GM12878 (cell line): Measurements from ENCODE around the gene TNFAIP8L3. TPM values are rescaled to one million over a fixed set of nuclear protein-coding genes. Genes with fewer than 3 reads are reported as not detected.

Experiments used
- ATAC-seq: fragments of 200-7000 bp; cut with Tn5 transposase; 3 replicates; pipeline ENCODE4 v1.9.1; 2020; ENCODE audit warnings: mild to moderate bottlenecking, moderate library complexity
- BruUV-seq: library from RNA; stranded (reverse); fragments of 400-500 nt; replicated peaks from 2 replicates; lab custom pipeline; 2021; lab: Mats Ljungman, UMichigan
- CTCF ChIA-PET: fragments of 300-600 bp; sonication (Branson Sonifier 250); formaldehyde crosslinking; extraction: SDS; loops from one replicate; lab custom pipeline; 2021; ENCODE audit warnings: inconsistent platforms; lab: Yijun Ruan, JAX
- POLR2A ChIA-PET: fragments of 350-600 bp; formaldehyde crosslinking; extraction: SDS; loops from one replicate; lab custom pipeline; 2021; ENCODE audit warnings: inconsistent platforms; lab: Charles Lee
- RAD21 ChIA-PET: fragments of 300-600 bp; sonication (Branson Sonifier 250); formaldehyde crosslinking; loops from one replicate; lab custom pipeline; 2023; ENCODE audit warnings: antibody characterized with exemption; ENCODE audit not compliant: unreplicated experiment; lab: Charles Lee
- SMC1A ChIA-PET: fragments of 300-600 bp; sonication (Branson Sonifier 250); formaldehyde crosslinking; loops from one replicate; lab custom pipeline; 2023; ENCODE audit not compliant: unreplicated experiment, uncharacterized antibody; lab: Charles Lee
- DNase-seq: peaks from one replicate; pipeline ENCODE4 v3.0.0-alpha.2; 2011; ENCODE audit warnings: low read depth, low spot score
- FAIRE-seq: peaks from 3 replicates; lab custom pipeline; 2011; peaks lifted over from hg19 to GRCh38; lab: Jason Lieb, UNC
- H2AFZ ChIP-seq: 2 replicates; pipeline ENCODE4 v1.6.0; 2011; ENCODE audit warnings: low read depth, low read length, control low read depth; ENCODE audit not compliant: control insufficient read depth
- H3K27ac ChIP-seq: 2 replicates; pipeline ENCODE4 v1.5.1; 2011; ENCODE audit warnings: control low read depth; ENCODE audit not compliant: control insufficient read depth, insufficient read depth
- H3K27me3 ChIP-seq, 2 experiments: replicated peaks in 1 of 2; 2 replicates each; pipeline versions ENCODE4 v1.6.0 to v1.6.1; 2011; ENCODE audit warnings: low read length in 1 of 2; ENCODE audit not compliant: control insufficient read depth in 2 of 2, insufficient read depth in 2 of 2
- H3K36me3 ChIP-seq, 2 experiments: 2 replicates each; pipeline ENCODE4 v1.5.1; 2011; ENCODE audit warnings: low read length in 1 of 2; ENCODE audit not compliant: control insufficient read depth in 2 of 2, insufficient read depth in 2 of 2
- H3K4me1 ChIP-seq: 2 replicates; pipeline ENCODE4 v1.6.1; 2011; ENCODE audit warnings: mild to moderate bottlenecking, low read length, moderate library complexity, mixed read lengths; ENCODE audit not compliant: control insufficient read depth, insufficient read depth
- H3K4me2 ChIP-seq: 2 replicates; pipeline ENCODE4 v1.6.0; 2011; ENCODE audit warnings: control low read depth; ENCODE audit not compliant: control insufficient read depth, insufficient read depth
- H3K4me3 ChIP-seq: fragments of 200-600 bp; sonication (generic); 2 replicates; pipeline ENCODE4 v1.5.1; 2016
- H3K79me2 ChIP-seq: 2 replicates; pipeline ENCODE4 v1.6.0; 2011; ENCODE audit warnings: low read length; ENCODE audit not compliant: control insufficient read depth, insufficient read depth
- H3K9ac ChIP-seq: 2 replicates; pipeline ENCODE4 v1.8.0; 2011; ENCODE audit warnings: low read length, control low read depth, mixed read lengths; ENCODE audit not compliant: control insufficient read depth, insufficient read depth
- H3K9me3 ChIP-seq: replicated peaks from 3 replicates; pipeline ENCODE4 v1.5.1; 2011; ENCODE audit warnings: mild to moderate bottlenecking, low read length; ENCODE audit not compliant: control insufficient read depth, insufficient read depth
- H4K20me1 ChIP-seq: 2 replicates; pipeline ENCODE4 v1.6.0; 2011; ENCODE audit not compliant: control insufficient read depth, insufficient read depth
- CBFB ChIP-seq: IDR thresholded peaks from 2 replicates; pipeline ENCODE4 v1.6.1; 2016; ENCODE audit warnings: antibody characterized with exemption, low read depth
- CBX3 ChIP-seq: fragments of 200-600 bp; sonication (generic); IDR thresholded peaks from 2 replicates; pipeline ENCODE4 v1.6.1; 2016; ENCODE audit warnings: low read depth, borderline replicate concordance
- CEBPB ChIP-seq, 2 experiments: fragments of 150-350 bp in 1 of 2; IDR thresholded peaks; 2 replicates each; pipeline ENCODE4 v1.6.1; 2012 to 2014; ENCODE audit warnings: low read depth in 2 of 2, low read length in 2 of 2, borderline replicate concordance in 1 of 2, inconsistent platforms in 1 of 2
- CREM ChIP-seq: IDR thresholded peaks from 2 replicates; pipeline ENCODE4 v1.6.1; 2014; ENCODE audit warnings: antibody characterized with exemption, low read depth
- FOXM1 ChIP-seq: IDR thresholded peaks from 2 replicates; pipeline ENCODE4 v1.6.1; 2012; ENCODE audit warnings: low read depth, mild to moderate bottlenecking, inconsistent platforms, low read length, moderate library complexity
- IKZF2 ChIP-seq, 2 experiments: fragments of 450-650 bp; IDR thresholded peaks; 2 replicates each; pipeline ENCODE4 v1.6.1; 2017; ENCODE audit warnings: mild to moderate bottlenecking in 2 of 2, moderate library complexity in 2 of 2
- IRF4 ChIP-seq: IDR thresholded peaks from 2 replicates; pipeline ENCODE4 v1.6.1; 2011; ENCODE audit warnings: low read depth, low read length
- JUNB ChIP-seq: IDR thresholded peaks from 2 replicates; pipeline ENCODE4 v1.6.1; 2016; ENCODE audit warnings: antibody characterized with exemption, mild to moderate bottlenecking
- PKNOX1 ChIP-seq: fragments of 450-650 bp; IDR thresholded peaks from 2 replicates; pipeline ENCODE4 v1.6.1; 2016; ENCODE audit warnings: mild to moderate bottlenecking
- PML ChIP-seq: IDR thresholded peaks from 2 replicates; pipeline ENCODE4 v1.6.1; 2012; ENCODE audit warnings: low read length, inconsistent platforms
- RELA ChIP-seq: fragments of 450-650 bp; IDR thresholded peaks from 2 replicates; pipeline ENCODE4 v1.8.0; 2014; ENCODE audit warnings: borderline replicate concordance; ENCODE audit not compliant: partially characterized antibody
- SRF ChIP-seq, 2 experiments: IDR thresholded peaks; 2 replicates each; pipeline ENCODE4 v1.6.1; 2011; ENCODE audit warnings: low read depth in 2 of 2, low read length in 2 of 2, mild to moderate bottlenecking in 1 of 2, moderate library complexity in 1 of 2
- WRNIP1 ChIP-seq: IDR thresholded peaks from 2 replicates; pipeline ENCODE4 v1.6.1; 2011; ENCODE audit warnings: low read depth, low read length, improper control_type of control experiment, borderline replicate concordance
- WGBS: methylation state at CpG from one replicate; pipeline ENCODE4 v1.1.6; 2016; ENCODE audit warnings: low lambda C conversion rate; ENCODE audit not compliant: insufficient replicate concordance, insufficient coverage; ENCODE audit errors: missing lambda C conversion rate; 5-methylcytosine and 5-hydroxymethylcytosine counted together
- in situ Hi-C: fragments of 300-500 bp; cut with MboI; formaldehyde crosslinking; loops from 9 replicates; pipeline ENCODE4 v1.14.3; 2018; ENCODE audit warnings: mixed read lengths
- intact Hi-C: fragments of 100-400 bp; cut with micrococcal nuclease; formaldehyde crosslinking; loops from one replicate; pipeline ENCODE4 v1.14.2; 2022; ENCODE audit not compliant: unreplicated experiment
- polyA plus RNA-seq, 11 experiments: library from polyadenylated mRNA; depleted of rRNA in 4 of 11; unstranded in 6 of 11; stranded (reverse) in 5 of 11; fragments of >200 nt; fragmentation: Nextera tagmentation in 4 of 11; fragmentation: Illumina TruSeq in 1 of 11; extraction: Ambion mirVana in 4 of 11; extraction: Trizol in 1 of 11; gene quantifications; 1 replicate in 1 of 11; 2 replicates in 10 of 11; pipeline versions ENCODE4 v1.2.1 to v1.2.3, GENCODE V29; 2011 to 2016; ENCODE audit warnings: inconsistent platforms in 2 of 11, missing spikeins in 2 of 11, low read depth in 1 of 11
- total RNA-seq, 4 experiments: library from RNA; depleted of rRNA in 3 of 4; stranded (reverse); fragments of >200 nt in 3 of 4; fragmentation: Illumina TruSeq in 1 of 4; extraction: Trizol in 1 of 4; gene quantifications; 2 replicates each; pipeline versions ENCODE4 v1.2.1 to v1.2.3, GENCODE V29; 2013 to 2021

The TNFAIP8L3 gene
- total and polyA plus RNA-seq, 10 of the 15 experiments (the other 5 are each of a cell fraction or from before 2014, with no cell fraction given) = 0.22 TPM; not detected in 9

DNA sequence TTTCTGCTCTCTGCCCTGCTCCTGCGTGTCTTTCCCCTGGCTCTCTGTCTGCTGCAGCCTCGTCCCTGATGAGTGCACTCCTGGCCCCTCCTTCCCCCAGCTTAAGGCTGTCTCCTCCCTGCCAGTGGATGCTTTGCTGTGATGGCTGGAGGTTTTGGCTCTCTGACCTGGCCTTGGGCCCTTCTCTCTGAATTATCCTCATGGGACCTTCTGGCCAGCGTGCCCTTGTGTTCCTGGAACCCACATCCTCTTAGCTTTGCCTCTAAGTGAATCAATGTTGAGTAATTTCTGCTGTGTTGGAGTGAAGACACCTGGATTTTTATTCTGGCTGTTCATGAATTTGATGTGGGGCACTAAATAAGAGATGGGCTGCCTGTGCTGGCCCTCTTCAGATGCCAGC is 9.8 kb upstream of the TNFAIP8L3 start:
- no peak for FAIRE-seq
- WGBS = 55% methylated on average over 3 of the region's 3 CpGs
- SMC1A ChIA-PET = no interaction called here

More for the DNA sequence above, 9.8 kb upstream of the TNFAIP8L3 start:
- no peaks in the 10 kb centered on the region for H3K36me3 ChIP-seq
- intact Hi-C loops (no loop called here), in situ Hi-C loops (no loop called here)
- ChIA-PET RAD21 (no interaction called here), CTCF (interaction anchor here (0.6 kb wide), 1 partner anchor 29 kb away, joined by 3 read pairs; no protein-coding TSS in a partner anchor), POLR2A (no interaction called here)
- no peak for DNase-seq
- H4K20me1 ChIP-seq = no peaks in the 10 kb centered on the region
- H3K9ac ChIP-seq = no peak overlapping the region
- ATAC-seq = no peak
- H2AFZ ChIP-seq = no peak overlapping the region
- no peak overlapping the region for H3K27ac ChIP-seq
- no peak for TF ChIP-seq IRF4
- TF ChIP-seq RELA = no peak
- TF ChIP-seq PML = no peak
- no peak for TF ChIP-seq PKNOX1
- no peak for TF ChIP-seq SRF (IDR thresholded peaks at IDR 0.05; ENCODE audit: low read depth in 2 of 2, low read length in 2 of 2)
- no peak for TF ChIP-seq WRNIP1
- no peak for TF ChIP-seq CBX3
- TF ChIP-seq CEBPB (IDR thresholded peaks at IDR 0.05; ENCODE audit: borderline replicate concordance in 1 of 2, low read depth in 2 of 2, low read length in 2 of 2) = no peak
- no peak for TF ChIP-seq FOXM1
- TF ChIP-seq CREM = no peak
- TF ChIP-seq JUNB = no peak
- TF ChIP-seq IKZF2 (IDR thresholded peaks at IDR 0.05) = no peak
- no peak for TF ChIP-seq CBFB
- no peaks in the 10 kb centered on the region for H3K9me3 ChIP-seq
- H3K4me3 ChIP-seq = no peak overlapping the region
- no peaks in the 10 kb centered on the region for H3K79me2 ChIP-seq
- H3K4me1 ChIP-seq = no peaks in the 10 kb centered on the region
- no TSS peak for BruUV-seq
- H3K4me2 ChIP-seq = no peak overlapping the region
- H3K27me3 ChIP-seq = peaks cover 2% of the 10 kb centered on the region in 2 experiments; a peak in 2 of 4 replicates
